GM21526 (cell line): ENCODE results near the gene SPPL2A.
"Not testable (repeated sequence)": the region's sequence is repeated elsewhere in the genome, so short reads cannot be mapped to it uniquely, and the experiment has no call there.

Experiments
- ATAC-seq: cut with Tn5 transposase; IDR thresholded peaks from one replicate; pipeline ENCODE4 v1.9.1; 2021; ENCODE audit warnings: moderate library complexity; ENCODE audit not compliant: unreplicated experiment, low FRiP score

SPPL2A gene

GRCh38 chr15:50694634-50695165 lies 70.8 kb downstream of the SPPL2A start:
- not testable (repeated sequence) for ATAC-seq

GRCh38 chr15:50687302-50687902 lies 78.1 kb downstream of the SPPL2A start:
- ATAC-seq = peak; percentile 3

- peak; percentile 79 for ATAC-seq
Observed at GRCh38 chr15:50686469-50687301, 78.8 kb downstream of the SPPL2A start, which contains the start of gene TRPM7. Gene TRPM7, minus strand, starts transcription at chr15:50686797. Its CDS starts 264 bp downstream, at chr15:50686533.

GRCh38 chr15:50685976-50686468 lies 79.5 kb downstream of the SPPL2A start:
- peak; percentile 53 for ATAC-seq

- ATAC-seq = no peak
Observed at GRCh38 chr15:50685191-50685975, 80.1 kb downstream of the SPPL2A start.

GRCh38 chr15:50681467-50681866 lies 84.0 kb downstream of the SPPL2A start:
- ATAC-seq = no peak

- no peak for ATAC-seq
Observed at GRCh38 chr15:50676799-50677483, 88.6 kb downstream of the SPPL2A start.

GRCh38 chr15:50675535-50676144 lies 89.9 kb downstream of the SPPL2A start:
- ATAC-seq = no peak

- ATAC-seq = no peak
Observed at GRCh38 chr15:50670115-50670514, 95.4 kb downstream of the SPPL2A start.

- ATAC-seq = no peak
Observed at GRCh38 chr15:50669611-50670010, 95.9 kb downstream of the SPPL2A start.

GRCh38 chr15:50665938-50666337 lies 99.6 kb downstream of the SPPL2A start:
- ATAC-seq = no peak

- no peak for ATAC-seq
Observed at GRCh38 chr15:50655555-50655954, 110.0 kb downstream of the SPPL2A start.

- ATAC-seq = no peak
Observed at GRCh38 chr15:50653156-50653743, 112.3 kb downstream of the SPPL2A start.

GRCh38 chr15:50652671-50653070 lies 112.8 kb downstream of the SPPL2A start:
- no peak for ATAC-seq
